MM.1S (cell line): ENCODE data around the gene BCAS3.

Source experiments
- DNase-seq: peaks from one replicate; pipeline ENCODE4 v3.0.0-alpha.2; 2015
- H2AFZ ChIP-seq: fragments of 300-600 bp; sonication (generic); 2 replicates; pipeline ENCODE4 v1.6.0; 2016; ENCODE audit warnings: antibody characterized with exemption, low read length
- H3F3A ChIP-seq: fragments of 300-600 bp; sonication (generic); 2 replicates; pipeline ENCODE4 v1.6.1; 2016; ENCODE audit warnings: mild to moderate bottlenecking, antibody characterized with exemption, low read length, moderate library complexity, mixed read lengths; ENCODE audit not compliant: insufficient read depth
- H3K27ac ChIP-seq: fragments of 300-600 bp; sonication (generic); 2 replicates; pipeline ENCODE4 v1.5.1; 2016; ENCODE audit warnings: mild to moderate bottlenecking, low read length
- H3K27me3 ChIP-seq: fragments of 300-600 bp; sonication (generic); replicated peaks from 2 replicates; pipeline ENCODE4 v1.6.0; 2016; ENCODE audit warnings: low read length; ENCODE audit not compliant: insufficient read depth
- H3K36me3 ChIP-seq: fragments of 300-600 bp; sonication (generic); replicated peaks from 2 replicates; pipeline ENCODE4 v1.6.1; 2016; ENCODE audit warnings: mild to moderate bottlenecking, low read length, mixed read lengths; ENCODE audit not compliant: insufficient read depth
- H3K4me1 ChIP-seq: fragments of 300-600 bp; sonication (generic); 2 replicates; pipeline ENCODE4 v1.6.1; 2016; ENCODE audit warnings: low read length, mixed read lengths
- H3K4me2 ChIP-seq: fragments of 300-600 bp; sonication (generic); 2 replicates; pipeline ENCODE4 v1.6.0; 2016; ENCODE audit warnings: low read depth, low read length
- H3K4me3 ChIP-seq: fragments of 300-600 bp; sonication (generic); 2 replicates; pipeline ENCODE4 v1.5.1; 2016; ENCODE audit warnings: low read length, mixed read lengths
- H3K79me2 ChIP-seq: fragments of 300-600 bp; sonication (generic); 2 replicates; pipeline ENCODE4 v1.6.1; 2016; ENCODE audit warnings: mixed run types, low read length, mixed read lengths
- H3K9ac ChIP-seq: fragments of 300-600 bp; sonication (generic); 2 replicates; pipeline ENCODE4 v1.6.1; 2016; ENCODE audit warnings: low read length, mixed read lengths
- H3K9me2 ChIP-seq: fragments of 300-600 bp; sonication (generic); replicated peaks from 2 replicates; pipeline ENCODE4 v1.6.1; 2016; ENCODE audit warnings: mild to moderate bottlenecking, low read length, mixed read lengths; ENCODE audit not compliant: insufficient read depth
- H3K9me3 ChIP-seq: fragments of 300-600 bp; sonication (generic); replicated peaks from 2 replicates; pipeline ENCODE4 v1.6.1; 2016; ENCODE audit warnings: mild to moderate bottlenecking, low read length, mixed read lengths; ENCODE audit not compliant: insufficient read depth
- H4K20me1 ChIP-seq: fragments of 300-600 bp; sonication (generic); 2 replicates; pipeline ENCODE4 v1.6.1; 2016; ENCODE audit warnings: mild to moderate bottlenecking, low read length, moderate library complexity, mixed read lengths; ENCODE audit not compliant: insufficient read depth
- CTCF ChIP-seq: fragments of 300-600 bp; sonication (generic); IDR thresholded peaks from 2 replicates; pipeline ENCODE4 v1.5.1; 2016; ENCODE audit warnings: antibody characterized with exemption, low read length, mixed read lengths
- EZH2 ChIP-seq: fragments of 300-600 bp; sonication (generic); optimal IDR thresholded peaks from 2 replicates; pipeline ENCODE3; 2017; ENCODE audit warnings: low read depth, mild to moderate bottlenecking, antibody characterized with exemption, low read length, mixed read lengths
- EZH2phosphoT487 ChIP-seq: fragments of 300-600 bp; sonication (generic); IDR thresholded peaks from 2 replicates; pipeline ENCODE4 v1.6.1; 2018; ENCODE audit warnings: antibody characterized with exemption, low read length

Gene BCAS3

DNA sequence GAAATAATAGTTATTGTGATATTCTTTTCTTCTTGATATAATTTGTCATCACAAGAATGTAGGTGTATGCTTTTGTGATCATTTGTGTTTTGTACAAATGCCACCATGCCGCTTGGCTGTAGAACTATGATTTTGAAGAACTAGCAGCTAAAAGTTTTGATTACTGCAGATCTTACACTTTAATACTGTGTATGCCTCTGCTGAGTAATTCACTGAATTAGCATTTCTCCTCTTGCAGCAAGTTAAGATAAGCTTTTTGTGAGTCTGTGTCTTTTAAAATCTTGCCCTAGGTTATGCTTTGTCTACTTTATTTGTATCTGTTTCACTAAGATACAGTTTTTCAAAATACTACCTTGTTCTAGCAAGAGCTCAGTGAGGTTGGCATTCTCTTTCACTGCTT is 395.5 kb downstream of the BCAS3 start:
- no peaks in the 10 kb centered on the region for H3K4me1 ChIP-seq
- H3K79me2 ChIP-seq, result no peaks in the 10 kb centered on the region
- H3K9ac ChIP-seq, result no peak overlapping the region
- TF ChIP-seq CTCF, result no peak
- TF ChIP-seq EZH2, result no peak
- TF ChIP-seq EZH2phosphoT487, result no peak
- H3K4me2 ChIP-seq, result no peak overlapping the region
- H3K4me3 ChIP-seq, result no peak overlapping the region
- no peaks in the 10 kb centered on the region for H4K20me1 ChIP-seq
- H3K36me3 ChIP-seq, result no peaks in the 10 kb centered on the region
- no peak for DNase-seq
- no peaks in the 10 kb centered on the region for H3F3A ChIP-seq
- no peaks in the 10 kb centered on the region for H3K9me2 ChIP-seq
- no peak overlapping the region for H3K27ac ChIP-seq
- H2AFZ ChIP-seq, result no peak overlapping the region
- H3K27me3 ChIP-seq, result no peaks in the 10 kb centered on the region
- H3K9me3 ChIP-seq, result no peaks in the 10 kb centered on the region

- no peak for TF ChIP-seq EZH2phosphoT487
- TF ChIP-seq EZH2, result no peak
- TF ChIP-seq CTCF, result no peak
- no peak overlapping the region for H3K4me3 ChIP-seq
Measured at GRCh38 chr17:61073799-61074513, 396.3 kb downstream of the BCAS3 start.

GRCh38 chr17:61075988-61076387 is 398.3 kb downstream of the BCAS3 start:
- DNase-seq, result no peak
- no peaks in the 10 kb centered on the region for H3K9me3 ChIP-seq
- H3K36me3 ChIP-seq, result no peaks in the 10 kb centered on the region
- H3K9ac ChIP-seq, result no peak overlapping the region
- no peaks in the 10 kb centered on the region for H3K4me1 ChIP-seq
- no peaks in the 10 kb centered on the region for H3F3A ChIP-seq
- no peak overlapping the region for H3K27ac ChIP-seq
- no peaks in the 10 kb centered on the region for H4K20me1 ChIP-seq
- no peaks in the 10 kb centered on the region for H3K9me2 ChIP-seq
- no peaks in the 10 kb centered on the region for H3K27me3 ChIP-seq
- TF ChIP-seq EZH2phosphoT487 (no peak), CTCF (no peak), EZH2 (no peak)
- H3K4me3 ChIP-seq, result no peak overlapping the region
- H2AFZ ChIP-seq, result no peak overlapping the region
- no peaks in the 10 kb centered on the region for H3K79me2 ChIP-seq
- H3K4me2 ChIP-seq, result no peak overlapping the region

More at GRCh38 chr17:61073799-61074513, 396.3 kb downstream of the BCAS3 start:
- Histone ChIP-seq H3K27me3 (no peaks in the 10 kb centered on the region), H3K79me2 (no peaks in the 10 kb centered on the region), H4K20me1 (no peaks in the 10 kb centered on the region), H3K9me2 (no peaks in the 10 kb centered on the region), H3K4me1 (no peaks in the 10 kb centered on the region), H3K36me3 (no peaks in the 10 kb centered on the region), H3F3A (no peaks in the 10 kb centered on the region), H3K9ac (no peak overlapping the region), H3K4me2 (no peak overlapping the region), H3K9me3 (no peaks in the 10 kb centered on the region), H2AFZ (no peak overlapping the region), H3K27ac (no peak overlapping the region)
- no peak for DNase-seq
